ENCODE results near the gene IRAK2. TPM values are rescaled to one million over a fixed set of nuclear protein-coding genes. Genes with fewer than 3 reads are reported as not detected.

IRAK2 gene
- total RNA-seq, 2 experiments from 2014 or later, result 3.0 TPM

DNA sequence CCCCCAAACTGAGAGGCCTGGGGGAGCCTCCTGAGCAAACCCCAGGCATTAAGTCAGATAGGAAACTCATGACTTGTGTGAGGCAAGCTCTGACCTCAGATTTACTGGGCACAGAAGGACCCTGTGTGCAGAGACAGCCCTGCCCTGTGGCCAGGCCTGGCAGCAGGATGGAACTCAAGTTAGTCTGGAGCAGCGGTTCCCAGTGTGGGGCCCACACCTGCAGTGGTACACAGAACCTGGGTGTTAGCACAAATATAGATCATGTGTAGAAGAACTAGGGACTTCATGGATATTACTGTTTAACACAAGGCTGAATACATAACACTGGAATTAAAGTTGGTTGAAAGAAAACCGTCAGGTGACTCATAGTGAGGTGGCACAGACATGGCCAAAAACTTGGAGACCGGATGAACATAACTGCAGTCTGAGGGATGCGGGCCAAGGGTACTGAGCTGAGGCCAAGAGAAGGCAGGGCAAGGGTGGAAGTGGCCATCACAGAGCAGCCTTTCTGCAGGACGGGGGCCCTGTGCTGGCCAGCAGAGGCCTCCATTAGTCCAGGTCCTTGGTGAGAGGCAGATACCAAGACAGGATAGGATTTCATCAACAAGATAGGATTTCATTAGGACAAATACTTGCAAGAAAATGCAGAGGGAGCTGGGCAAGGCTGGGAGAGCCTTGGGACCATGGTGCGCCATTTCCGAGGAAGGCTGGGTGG, 40.9 kb downstream of the IRAK2 start:
- Mint-ChIP-seq H3K4me3 (no peak overlapping the region), H3K9me3 (no peaks in the 10 kb centered on the region), H3K4me1 (ENCODE audit: low read depth) (peaks cover 25% of the 10 kb centered on the region), H3K36me3 (ENCODE audit: low read depth) (peaks cover 6% of the 10 kb centered on the region), H3K27me3 (no peaks in the 10 kb centered on the region), H3K27ac (no peak overlapping the region)
- ChIA-PET CTCF (interaction anchor here (1.4 to 1.7 kb wide), 2 partner anchors 12 to 15 kb away, joined by 4 to 5 read pairs; no protein-coding TSS in a partner anchor), POLR2A (interaction anchor here (1.0 to 1.1 kb wide), 2 partner anchors 47 to 64 kb away, joined by 3 read pairs; partner anchors contain the start of gene VHL)
- no peak for TF ChIP-seq CTCF (IDR thresholded peaks at IDR 0.05)
- no peak for ATAC-seq
- intact Hi-C loops (cut with micrococcal nuclease), result no loop called here
- DNase-seq, result no peak

DNA sequence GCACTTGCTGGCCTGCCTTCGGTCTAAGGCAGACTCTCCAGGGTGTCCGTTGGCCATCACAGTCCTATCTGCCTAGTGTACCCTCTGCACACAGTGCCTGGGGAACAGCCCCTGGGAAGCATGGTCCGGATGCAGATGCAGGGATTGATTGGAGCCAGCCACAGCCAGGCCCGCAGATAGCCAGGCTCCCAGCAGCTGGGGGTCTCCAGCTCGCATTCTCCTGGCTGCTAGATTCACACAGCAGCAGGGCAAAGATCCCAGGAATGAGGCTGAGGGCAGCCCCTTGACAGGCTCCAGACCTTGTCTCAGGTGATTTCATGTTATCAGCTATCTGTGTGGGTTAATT, 41.4 kb downstream of the IRAK2 start:
- Mint-ChIP-seq H3K27me3 (no peaks in the 10 kb centered on the region), H3K4me1 (ENCODE audit: low read depth) (peaks cover 24% of the 10 kb centered on the region), H3K27ac (no peak overlapping the region), H3K4me3 (no peak overlapping the region), H3K9me3 (no peaks in the 10 kb centered on the region), H3K36me3 (ENCODE audit: low read depth) (peaks cover 6% of the 10 kb centered on the region)
- intact Hi-C loops (cut with micrococcal nuclease), result no loop called here
- TF ChIP-seq CTCF (IDR thresholded peaks at IDR 0.05), result no peak
- ChIA-PET CTCF (interaction anchor here (1.7 kb wide), 1 partner anchor 14 kb away, joined by 4 read pairs; no protein-coding TSS in a partner anchor), POLR2A (interaction anchor here (1.0 kb wide), 1 partner anchor 65 kb away, joined by 3 read pairs; the partner anchor contains the start of gene VHL)
- ATAC-seq (no peak), DNase-seq (no peak)

DNA sequence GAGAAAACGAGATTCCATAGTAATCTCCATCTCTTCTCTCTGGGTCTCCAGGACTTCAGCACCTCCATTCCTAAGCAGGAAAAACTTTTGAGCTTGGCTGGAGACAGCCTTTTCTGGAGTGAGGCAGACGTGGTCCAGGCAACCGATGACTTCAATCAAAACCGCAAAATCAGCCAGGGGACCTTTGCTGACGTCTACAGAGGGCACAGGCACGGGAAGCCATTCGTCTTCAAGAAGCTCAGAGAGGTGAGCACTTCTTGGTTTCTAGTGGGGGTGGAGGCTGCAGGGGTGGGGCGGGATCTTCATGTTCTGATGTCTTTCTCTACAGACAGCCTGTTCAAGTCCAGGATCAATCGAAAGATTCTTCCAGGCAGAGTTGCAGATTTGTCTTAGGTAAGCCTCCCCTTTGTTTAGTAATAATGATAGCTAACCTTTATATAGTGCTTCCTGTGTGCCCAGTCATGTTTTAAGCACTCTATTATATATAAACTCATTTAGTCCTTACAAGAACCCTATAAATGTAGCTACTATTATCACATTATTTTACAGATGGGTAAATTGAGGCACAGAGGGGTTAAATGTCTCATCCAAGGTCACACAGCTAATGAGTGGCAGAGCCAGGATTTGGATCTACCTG, 48.6 kb downstream of the IRAK2 start:
- intact Hi-C loops (cut with micrococcal nuclease), result no loop called here
- POLR2A ChIA-PET, result interaction anchor here (0.8 to 2.2 kb wide), 6 partner anchors 9 to 108 kb away, joined by 3 to 13 read pairs (median 4); partner anchors contain the start of gene SEC13

DNA sequence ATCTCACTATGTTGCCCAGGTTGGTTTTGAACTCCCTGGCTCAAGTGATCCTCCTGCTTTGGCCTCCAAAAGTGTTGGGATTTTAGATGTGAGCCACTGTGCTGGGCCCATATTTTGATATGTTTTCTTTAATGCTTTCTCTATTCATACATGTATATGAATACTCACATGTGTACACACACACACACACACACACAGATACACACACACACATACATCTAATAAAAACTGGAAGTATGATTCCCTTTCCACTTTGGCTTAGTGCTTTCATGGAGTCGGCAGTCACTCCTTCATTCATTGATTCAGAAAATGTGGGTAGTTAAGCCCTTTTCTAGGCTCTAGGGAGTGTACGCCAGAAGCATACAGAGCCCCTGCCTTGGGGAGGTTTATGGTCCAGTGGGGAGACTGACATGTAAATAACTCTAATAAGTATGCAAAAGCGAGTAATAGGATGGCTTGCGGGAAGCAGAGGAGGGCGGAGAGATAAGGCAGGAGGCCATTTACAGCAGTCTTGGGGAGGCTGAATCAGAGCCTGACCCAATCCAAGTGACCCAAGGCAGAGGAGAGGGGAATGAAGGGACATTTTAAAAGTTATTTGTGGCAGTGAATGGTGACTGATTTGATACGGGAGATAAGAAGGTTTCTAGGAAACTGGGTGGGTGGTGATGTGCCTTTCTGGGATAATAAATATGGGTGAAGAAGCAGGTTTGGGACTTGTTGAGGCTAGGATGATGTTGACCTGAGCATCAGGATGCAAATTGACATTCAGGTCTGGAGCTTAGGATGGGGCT, 51.1 kb downstream of the IRAK2 start:
- Mint-ChIP-seq H3K27me3 (no peaks in the 10 kb centered on the region), H3K4me3 (no peak overlapping the region), H3K9me3 (peaks cover 2% of the 10 kb centered on the region), H3K4me1 (ENCODE audit: low read depth) (peaks cover 14% of the 10 kb centered on the region), H3K36me3 (ENCODE audit: low read depth) (peaks cover 6% of the 10 kb centered on the region), H3K27ac (peak overlapping the region; percentile 4)
- ChIA-PET POLR2A (no interaction called here), CTCF (interaction anchor here (1.1 kb wide), 1 partner anchor 8 kb away, joined by 3 read pairs; no protein-coding TSS in a partner anchor)
- intact Hi-C loops (cut with micrococcal nuclease), result no loop called here
- ATAC-seq, result no peak
- no peak for TF ChIP-seq CTCF (IDR thresholded peaks at IDR 0.05)
- DNase-seq, result no peak

More for the DNA sequence above, 48.6 kb downstream of the IRAK2 start:
- Mint-ChIP-seq H3K9me3 (peaks cover 2% of the 10 kb centered on the region), H3K27ac (no peak overlapping the region), H3K27me3 (no peaks in the 10 kb centered on the region), H3K4me1 (ENCODE audit: low read depth) (peaks cover 5% of the 10 kb centered on the region), H3K4me3 (no peak overlapping the region), H3K36me3 (ENCODE audit: low read depth) (peaks cover 5% of the 10 kb centered on the region)
- DNase-seq (no peak), ATAC-seq (no peak)
- TF ChIP-seq CTCF (IDR thresholded peaks at IDR 0.05), result no peak
- CTCF ChIA-PET, result interaction anchor here (1.2 to 1.5 kb wide), 4 partner anchors 14 to 50 kb away, joined by 3 to 5 read pairs (median 4); no protein-coding TSS in a partner anchor

All from activated CD8-positive, alpha-beta T cell treated with anti-CD3 and anti-CD28 coated beads for 36 hours (primary cell).